Measurements from ENCODE around the gene TSPAN18. TPM values are rescaled to one million over a fixed set of nuclear protein-coding genes. Genes with fewer than 3 reads are reported as not detected.

The TSPAN18 gene
- total RNA-seq, 1 donor from 2014 or later, result 31.7 TPM

DNA sequence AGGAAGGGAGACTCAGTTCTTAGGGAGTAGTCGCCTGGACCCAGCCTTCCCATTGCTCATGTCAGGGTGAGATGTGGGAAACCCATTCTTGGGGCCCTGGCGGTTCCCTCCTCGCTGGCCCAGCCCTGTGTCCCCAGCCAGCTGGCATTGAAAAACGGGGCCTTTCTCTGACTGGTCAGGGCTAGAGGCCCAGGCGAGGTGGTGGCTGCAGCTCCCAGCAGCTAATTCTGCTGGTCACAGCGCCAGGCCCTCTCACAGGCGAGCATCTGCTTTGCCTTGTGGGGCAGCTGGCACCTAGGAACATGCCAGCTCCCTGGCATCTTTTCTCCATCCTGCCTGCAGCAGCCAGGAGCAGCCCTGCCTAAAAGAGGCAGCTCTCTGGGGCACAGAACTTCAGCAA, 20.1 kb downstream of the TSPAN18 start:
- no peaks in the 10 kb centered on the region for H4K20me1 ChIP-seq (ENCODE audit: insufficient read depth, low read length)
- no peak overlapping the region for H3K27ac ChIP-seq (ENCODE audit: low read depth, low read length)
- Mint-ChIP-seq H3K9me3 (ENCODE audit: unreplicated experiment) (no peaks in the 10 kb centered on the region), H3K36me3 (ENCODE audit: low read depth, unreplicated experiment) (peaks cover 4% of the 10 kb centered on the region), H3K27me3 (ENCODE audit: low read depth, unreplicated experiment) (peaks cover 41% of the 10 kb centered on the region), H3K27ac (ENCODE audit: unreplicated experiment) (no peak overlapping the region), H3K4me3 (ENCODE audit: unreplicated experiment) (no peak overlapping the region), H3K4me1 (ENCODE audit: low read depth, unreplicated experiment) (no peaks in the 10 kb centered on the region)
- FAIRE-seq (no peak), DNase-seq (ENCODE audit: low read depth) (no peak)
- no peak for TF ChIP-seq EZH2 (IDR thresholded peaks at IDR 0.05; ENCODE audit: insufficient read depth, low read length)
- TF ChIP-seq, protein P1, sequence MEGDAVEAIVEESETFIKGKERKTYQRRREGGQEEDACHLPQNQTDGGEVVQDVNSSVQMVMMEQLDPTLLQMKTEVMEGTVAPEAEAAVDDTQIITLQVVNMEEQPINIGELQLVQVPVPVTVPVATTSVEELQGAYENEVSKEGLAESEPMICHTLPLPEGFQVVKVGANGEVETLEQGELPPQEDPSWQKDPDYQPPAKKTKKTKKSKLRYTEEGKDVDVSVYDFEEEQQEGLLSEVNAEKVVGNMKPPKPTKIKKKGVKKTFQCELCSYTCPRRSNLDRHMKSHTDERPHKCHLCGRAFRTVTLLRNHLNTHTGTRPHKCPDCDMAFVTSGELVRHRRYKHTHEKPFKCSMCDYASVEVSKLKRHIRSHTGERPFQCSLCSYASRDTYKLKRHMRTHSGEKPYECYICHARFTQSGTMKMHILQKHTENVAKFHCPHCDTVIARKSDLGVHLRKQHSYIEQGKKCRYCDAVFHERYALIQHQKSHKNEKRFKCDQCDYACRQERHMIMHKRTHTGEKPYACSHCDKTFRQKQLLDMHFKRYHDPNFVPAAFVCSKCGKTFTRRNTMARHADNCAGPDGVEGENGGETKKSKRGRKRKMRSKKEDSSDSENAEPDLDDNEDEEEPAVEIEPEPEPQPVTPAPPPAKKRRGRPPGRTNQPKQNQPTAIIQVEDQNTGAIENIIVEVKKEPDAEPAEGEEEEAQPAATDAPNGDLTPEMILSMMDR (IDR thresholded peaks at IDR 0.05; ENCODE audit: insufficient read depth, low read depth, low read length), result no peak
- no peak overlapping the region for H3K9ac ChIP-seq (ENCODE audit: low read length)
- peaks cover 15% of the 10 kb centered on the region for H3K27me3 ChIP-seq (ENCODE audit: insufficient read depth, low read length)
- no peak overlapping the region for H3K4me3 ChIP-seq (ENCODE audit: insufficient read depth, low read depth, low read length)
- H2AFZ ChIP-seq (ENCODE audit: low read depth, low read length), result no peak overlapping the region
- no peaks in the 10 kb centered on the region for H3K4me1 ChIP-seq (ENCODE audit: insufficient read depth, low read length)
- no peaks in the 10 kb centered on the region for H3K79me2 ChIP-seq (ENCODE audit: insufficient read depth, low read length)
- H3K4me2 ChIP-seq (ENCODE audit: low read length), result no peak overlapping the region
- H3K36me3 ChIP-seq (ENCODE audit: insufficient read depth, low read length), result no peaks in the 10 kb centered on the region
- H3K9me3 ChIP-seq (ENCODE audit: insufficient read depth, low read depth, low read length), result no peaks in the 10 kb centered on the region

DNA sequence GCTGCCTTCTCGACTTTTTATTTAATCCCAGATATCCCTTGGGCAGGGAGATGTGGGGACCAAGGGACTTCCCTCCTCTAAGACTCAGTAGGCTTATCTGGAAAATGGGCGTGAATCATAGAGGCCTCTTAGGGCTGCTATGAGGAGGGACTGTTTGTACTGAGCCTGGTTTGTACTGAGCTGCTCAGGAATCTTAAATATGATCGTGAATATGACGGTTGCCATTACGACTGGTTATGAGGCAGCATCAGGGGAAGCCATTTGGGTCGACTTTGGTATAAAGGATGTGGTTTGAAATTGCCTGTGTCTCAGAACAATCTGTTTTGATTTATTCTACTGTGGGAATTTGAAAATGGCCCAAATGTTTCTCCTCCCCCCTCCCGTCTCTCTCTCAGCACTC, 20.6 kb downstream of the TSPAN18 start:
- no peaks in the 10 kb centered on the region for H3K9me3 Mint-ChIP-seq (ENCODE audit: unreplicated experiment)
- H3K9ac ChIP-seq (ENCODE audit: low read length), result no peak overlapping the region
- H3K4me1 Mint-ChIP-seq (ENCODE audit: low read depth, unreplicated experiment), result no peaks in the 10 kb centered on the region
- no peaks in the 10 kb centered on the region for H3K79me2 ChIP-seq (ENCODE audit: insufficient read depth, low read length)
- H3K27me3 Mint-ChIP-seq (ENCODE audit: low read depth, unreplicated experiment), result peaks cover 42% of the 10 kb centered on the region
- no peaks in the 10 kb centered on the region for H3K36me3 ChIP-seq (ENCODE audit: insufficient read depth, low read length)
- FAIRE-seq, result no peak
- H4K20me1 ChIP-seq (ENCODE audit: insufficient read depth, low read length), result no peaks in the 10 kb centered on the region
- TF ChIP-seq, protein P1 (IDR thresholded peaks at IDR 0.05; ENCODE audit: insufficient read depth, low read depth, low read length), result no peak
- no peak for TF ChIP-seq EZH2 (IDR thresholded peaks at IDR 0.05; ENCODE audit: insufficient read depth, low read length)
- no peak overlapping the region for H3K27ac Mint-ChIP-seq (ENCODE audit: unreplicated experiment)
- peaks cover 6% of the 10 kb centered on the region for H3K36me3 Mint-ChIP-seq (ENCODE audit: low read depth, unreplicated experiment)
- H3K9me3 ChIP-seq (ENCODE audit: insufficient read depth, low read depth, low read length), result no peaks in the 10 kb centered on the region
- no peak overlapping the region for H2AFZ ChIP-seq (ENCODE audit: low read depth, low read length)
- no peak overlapping the region for H3K4me3 ChIP-seq (ENCODE audit: insufficient read depth, low read depth, low read length)
- H3K4me3 Mint-ChIP-seq (ENCODE audit: unreplicated experiment), result no peak overlapping the region
- H3K4me1 ChIP-seq (ENCODE audit: insufficient read depth, low read length), result no peaks in the 10 kb centered on the region
- no peak overlapping the region for H3K4me2 ChIP-seq (ENCODE audit: low read length)
- H3K27ac ChIP-seq (ENCODE audit: low read depth, low read length), result no peak overlapping the region
- peak; percentile 29 for DNase-seq (ENCODE audit: low read depth)
- H3K27me3 ChIP-seq (ENCODE audit: insufficient read depth, low read length), result peaks cover 14% of the 10 kb centered on the region

DNA sequence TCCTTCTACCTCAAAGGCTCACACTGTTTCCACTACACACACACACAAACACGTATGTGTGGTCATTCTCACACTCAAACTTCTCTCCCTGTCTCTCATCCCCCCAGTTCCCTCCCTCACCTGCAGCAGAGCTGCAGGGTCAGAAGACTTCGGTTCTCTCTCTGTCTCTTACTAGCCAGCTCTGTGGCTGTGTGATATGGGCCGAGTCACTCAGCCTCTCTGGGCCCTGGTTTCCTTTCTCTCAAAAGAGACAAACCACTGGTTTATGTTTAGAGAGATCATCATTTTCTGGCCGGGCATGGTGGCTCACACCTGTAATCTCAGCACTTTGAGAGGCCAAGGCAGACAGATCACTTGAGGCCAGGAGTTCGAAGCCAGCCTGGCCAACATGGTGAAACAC, 21.1 kb downstream of the TSPAN18 start:
- no peak for FAIRE-seq
- H3K4me1 ChIP-seq (ENCODE audit: insufficient read depth, low read length), result no peaks in the 10 kb centered on the region

More for the DNA sequence above, 21.1 kb downstream of the TSPAN18 start:
- Histone ChIP-seq H4K20me1 (ENCODE audit: insufficient read depth, low read length) (no peaks in the 10 kb centered on the region), H3K9me3 (ENCODE audit: insufficient read depth, low read depth, low read length) (no peaks in the 10 kb centered on the region), H3K4me2 (ENCODE audit: low read length) (no peak overlapping the region), H3K9ac (ENCODE audit: low read length) (no peak overlapping the region), H3K27ac (ENCODE audit: low read depth, low read length) (no peak overlapping the region), H3K36me3 (ENCODE audit: insufficient read depth, low read length) (no peaks in the 10 kb centered on the region), H3K4me3 (ENCODE audit: insufficient read depth, low read depth, low read length) (no peak overlapping the region), H3K79me2 (ENCODE audit: insufficient read depth, low read length) (no peaks in the 10 kb centered on the region), H3K27me3 (ENCODE audit: insufficient read depth, low read length) (peaks cover 14% of the 10 kb centered on the region), H2AFZ (ENCODE audit: low read depth, low read length) (no peak overlapping the region)
- no peak overlapping the region for H3K4me3 Mint-ChIP-seq (ENCODE audit: unreplicated experiment)
- no peaks in the 10 kb centered on the region for H3K4me1 Mint-ChIP-seq (ENCODE audit: low read depth, unreplicated experiment)
- H3K27ac Mint-ChIP-seq (ENCODE audit: unreplicated experiment), result no peak overlapping the region
- H3K9me3 Mint-ChIP-seq (ENCODE audit: unreplicated experiment), result no peaks in the 10 kb centered on the region
- peaks cover 6% of the 10 kb centered on the region for H3K36me3 Mint-ChIP-seq (ENCODE audit: low read depth, unreplicated experiment)
- no peak for DNase-seq (ENCODE audit: low read depth)
- peaks cover 41% of the 10 kb centered on the region for H3K27me3 Mint-ChIP-seq (ENCODE audit: low read depth, unreplicated experiment)
- TF ChIP-seq, protein P1 (IDR thresholded peaks at IDR 0.05; ENCODE audit: insufficient read depth, low read depth, low read length), result no peak
- TF ChIP-seq EZH2 (IDR thresholded peaks at IDR 0.05; ENCODE audit: insufficient read depth, low read length), result no peak
